Astrocyte (in vitro differentiated cells and primary cell): ENCODE data around the gene PHF24.

ENCODE experiments used
- CTCF ChIP-seq: IDR thresholded peaks from 2 replicates; pipeline ENCODE4 v1.5.1; 2011; ENCODE audit warnings: low read depth, mild to moderate bottlenecking, inconsistent platforms, low read length, moderate library complexity; ENCODE audit not compliant: insufficient read depth
- EZH2 ChIP-seq: IDR thresholded peaks from 2 replicates; pipeline ENCODE4 v1.6.1; 2012; ENCODE audit warnings: mild to moderate bottlenecking, low read length, inconsistent platforms; ENCODE audit not compliant: insufficient read depth

- TF ChIP-seq CTCF: peak; percentile 43
- TF ChIP-seq EZH2: no peak
Observed at GRCh38 chr9:34929506-34930102, 28.5 kb upstream of the PHF24 start.
